Esophagus (tissue), 2 donors: ENCODE measurements around the gene TEKT5. TPM values are rescaled to one million over a fixed set of nuclear protein-coding genes. Genes with fewer than 3 reads are reported as not detected.

ENCODE experiments used
- H3K27ac ChIP-seq, 2 donors: one replicate each; pipeline ENCODE4 v1.5.1; 2013; ENCODE audit warnings: low read depth in 2 of 2, mild to moderate bottlenecking in 2 of 2, inconsistent platforms in 1 of 2, low read length in 1 of 2, moderate library complexity in 1 of 2
- H3K27me3 ChIP-seq, 2 donors: one replicate each; pipeline ENCODE4 v1.6.1; 2013; ENCODE audit warnings: low read length in 2 of 2, control low read depth in 1 of 2, mild to moderate bottlenecking in 1 of 2; ENCODE audit not compliant: insufficient read depth in 2 of 2, control insufficient read depth in 1 of 2
- H3K36me3 ChIP-seq, 2 donors: one replicate each; pipeline ENCODE4 v1.6.1; 2013; ENCODE audit warnings: low read length in 1 of 2; ENCODE audit not compliant: control insufficient read depth in 2 of 2, insufficient read depth in 2 of 2
- H3K4me1 ChIP-seq, 2 donors: one replicate each; pipeline ENCODE4 v1.6.1; 2013; ENCODE audit warnings: low read length in 1 of 2; ENCODE audit not compliant: control insufficient read depth in 2 of 2, insufficient read depth in 2 of 2
- H3K4me3 ChIP-seq, 2 donors: one replicate each; pipeline ENCODE4 v1.5.1; 2013; ENCODE audit warnings: low read length in 2 of 2, mild to moderate bottlenecking in 2 of 2, low read depth in 1 of 2, moderate library complexity in 1 of 2
- H3K9me3 ChIP-seq, 2 donors: one replicate each; pipeline ENCODE4 v1.6.1; 2013; ENCODE audit warnings: mild to moderate bottlenecking in 2 of 2, low read depth in 1 of 2, low read length in 1 of 2, moderate library complexity in 1 of 2; ENCODE audit not compliant: control insufficient read depth in 2 of 2, insufficient read depth in 1 of 2
- WGBS, 2 donors: extraction: QIAGEN DNeasy Blood & Tissue Kit; methylation state at CpG; one replicate each; pipeline ENCODE4 v1.1.7; 2013; 5-methylcytosine and 5-hydroxymethylcytosine counted together
- polyA plus RNA-seq, 2 donors: library from polyadenylated mRNA; stranded (reverse); fragments of 200-250 nt; gene quantifications; one replicate each; pipeline ENCODE4 v1.2.3, GENCODE V29; 2013
- donor health status: healthy with polysubstance abuse.
- donor health status: Bipolar disorder and iron deficiency.

The TEKT5 gene
- polyA plus RNA-seq, 2 donors = 0.22 TPM; not detected in 1

- WGBS, 2 donors = 1% methylated on average over 69 to 91 of the region's 91 CpGs
- no peaks in the 10 kb centered on the region for H3K9me3 ChIP-seq
- H3K4me3 ChIP-seq = peak within 1 kb of the TSS; percentile 75 to 96
- H3K4me1 ChIP-seq = peaks cover 13 to 20% of the 10 kb centered on the region in 2 donors
- peak within 1 kb of the TSS; percentile 96 to 98 for H3K27ac ChIP-seq
- H3K27me3 ChIP-seq = no peaks in the 10 kb centered on the region
- no peaks in the 10 kb centered on the region for H3K36me3 ChIP-seq
These were observed 114.5 kb downstream of the TEKT5 start, which contains the start of gene EMP2 for GRCh38 chr16:10579965-10580882. TSS of gene EMP2 (minus strand) at chr16:10580598. CDS start at chr16:10547617, 32,981 bp downstream.

DNA sequence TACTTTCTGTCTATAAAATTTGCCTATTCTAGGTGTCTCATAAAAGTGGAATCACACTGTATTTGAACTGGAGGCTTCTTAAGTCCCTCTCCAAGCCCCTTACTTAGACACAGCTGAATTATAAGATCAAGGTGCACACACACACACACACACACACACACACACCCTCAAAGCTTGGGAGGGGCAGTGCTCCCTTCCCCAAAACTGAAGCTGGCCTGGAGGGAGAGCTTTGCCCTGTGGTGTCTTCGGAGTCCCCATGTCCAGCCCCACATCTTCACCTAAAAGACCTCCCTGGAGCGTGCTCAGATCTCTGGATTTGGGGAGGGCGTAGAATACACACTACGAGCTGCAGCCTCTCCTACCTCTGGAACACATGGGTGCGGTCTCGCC lies 115.2 kb downstream of the TEKT5 start:
- Histone ChIP-seq H3K27me3 (no peaks in the 10 kb centered on the region), H3K4me1 (peaks cover 13 to 20% of the 10 kb centered on the region in 2 donors), H3K36me3 (no peaks in the 10 kb centered on the region), H3K4me3 (peak overlapping the region; percentile 75 to 96), H3K27ac (peak overlapping the region; percentile 96 to 98), H3K9me3 (no peaks in the 10 kb centered on the region)
- WGBS, 2 donors = 11 to 19% methylated on average over 6 of the region's 6 CpGs

GRCh38 chr16:10578474-10579316 lies 116.0 kb downstream of the TEKT5 start:
- Histone ChIP-seq H3K36me3 (no peaks in the 10 kb centered on the region), H3K4me1 (peaks cover 13 to 20% of the 10 kb centered on the region in 2 donors), H3K27ac (peak overlapping the region; percentile 94 to 98), H3K4me3 (peak overlapping the region; percentile 75 to 96), H3K9me3 (no peaks in the 10 kb centered on the region), H3K27me3 (no peaks in the 10 kb centered on the region)
- 23 to 29% methylated on average over 20 of the region's 20 CpGs for WGBS, 2 donors

Other genes starting within 250 kb of the TEKT5 start
- gene EMP2, start 114.3 kb downstream of the TEKT5 start, polyA plus RNA-seq = 10 to 100 TPM; 68.6 to 90.9 TPM
- gene NUBP1, start 48.9 kb upstream of the TEKT5 start, polyA plus RNA-seq = 10 to 100 TPM; 27.1 to 27.4 TPM
- gene TVP23A, start 123.9 kb upstream of the TEKT5 start, polyA plus RNA-seq = under 1 TPM; 0.05 to 0.08 TPM
- gene CIITA, start 182.3 kb upstream of the TEKT5 start, polyA plus RNA-seq = 1 to 10 TPM; 2.8 to 5.5 TPM
- gene DEXI, start 247.5 kb upstream of the TEKT5 start, polyA plus RNA-seq = 10 to 100 TPM in 1 of 2 donors, 1 to 10 TPM in 1; 9.2 to 24.8 TPM
- gene CLEC16A, start 249.6 kb upstream of the TEKT5 start, polyA plus RNA-seq = 10 to 100 TPM in 1 of 2 donors, 1 to 10 TPM in 1; 9.0 to 12.5 TPM